HepG2 (cell line): ENCODE results near the gene MRPL30. TPM values are rescaled to one million over a fixed set of nuclear protein-coding genes. Genes with fewer than 3 reads are reported as not detected.

Experiments
- CCAR2 ChIP-seq: fragments of 200-400 bp; formaldehyde crosslinking; optimal IDR thresholded peaks from 2 replicates; pipeline ENCODE3; 2018; ENCODE audit warnings: low read depth, mild to moderate bottlenecking, low read length, moderate library complexity
- GATAD1 ChIP-seq: IDR thresholded peaks from 2 replicates; pipeline ENCODE4 v1.6.1; 2016; ENCODE audit warnings: missing genetic modification reagents, missing compliant biosample characterization
- ISL2 ChIP-seq: sonication (generic); formaldehyde crosslinking; IDR thresholded peaks from 2 replicates; pipeline ENCODE4 v1.5.0; 2020; ENCODE audit warnings: missing genetic modification reagents
- JUN ChIP-seq: sonication (generic); formaldehyde crosslinking; IDR thresholded peaks from 2 replicates; pipeline ENCODE4 v1.4.0; 2020; ENCODE audit warnings: mild to moderate bottlenecking, missing genetic modification reagents
- MAFF ChIP-seq: IDR thresholded peaks from 2 replicates; pipeline ENCODE4 v1.6.1; 2011; ENCODE audit warnings: low read depth, low read length, improper control_type of control experiment
- MBNL3 ChIP-seq: fragments of 250-450 bp; sonication (Bioruptor Pico); conservative IDR thresholded peaks from 2 replicates; pipeline ENCODE4 v1.8.0; 2022; ENCODE audit warnings: mild to moderate bottlenecking, inconsistent platforms
- MTA1 ChIP-seq: sonication (generic); formaldehyde crosslinking; IDR thresholded peaks from 2 replicates; pipeline ENCODE4 v1.4.0; 2020; ENCODE audit warnings: missing genetic modification reagents, mild to moderate bottlenecking, borderline replicate concordance
- RARA ChIP-seq: IDR thresholded peaks from 2 replicates; pipeline ENCODE4 v1.6.1; 2016; ENCODE audit warnings: missing genetic modification reagents, missing compliant biosample characterization
- RXRA ChIP-seq: sonication (generic); formaldehyde crosslinking; IDR thresholded peaks from 2 replicates; pipeline ENCODE4 v1.5.1; 2020; ENCODE audit warnings: missing genetic modification reagents
- STAT5B ChIP-seq: sonication (generic); formaldehyde crosslinking; IDR thresholded peaks from 2 replicates; pipeline ENCODE4 v1.4.0; 2020; ENCODE audit warnings: missing genetic modification reagents
- ZNF337 ChIP-seq: sonication (generic); formaldehyde crosslinking; IDR thresholded peaks from 2 replicates; pipeline ENCODE4 v1.5.1; 2020; ENCODE audit warnings: missing genetic modification reagents, low read depth, mild to moderate bottlenecking, borderline replicate concordance
- ZNF431 ChIP-seq: sonication (generic); formaldehyde crosslinking; IDR thresholded peaks from 2 replicates; pipeline ENCODE4 v1.9.0; 2022; ENCODE audit warnings: missing genetic modification reagents, low read depth, mild to moderate bottlenecking, borderline replicate concordance
- ZNF432 ChIP-seq: sonication (generic); formaldehyde crosslinking; IDR thresholded peaks from 2 replicates; pipeline ENCODE4 v1.5.0; 2020; ENCODE audit warnings: missing genetic modification reagents, mild to moderate bottlenecking, borderline replicate concordance
- ZNF563 ChIP-seq: sonication (generic); formaldehyde crosslinking; IDR thresholded peaks from 2 replicates; pipeline ENCODE4 v1.8.0; 2022; ENCODE audit warnings: mild to moderate bottlenecking, moderate library complexity, missing genetic modification reagents
- ZNF772 ChIP-seq: sonication (generic); formaldehyde crosslinking; IDR thresholded peaks from 2 replicates; pipeline ENCODE4 v1.5.0; 2020; ENCODE audit warnings: mild to moderate bottlenecking, missing genetic modification reagents
- polyA plus RNA-seq, 8 experiments: library from polyadenylated mRNA; depleted of rRNA in 3 of 8; stranded (reverse) in 7 of 8; unstranded in 1 of 8; fragments of >200 nt; fragmentation: Illumina TruSeq in 4 of 8; extraction: Trizol in 4 of 8; gene quantifications; 2 replicates each; pipeline versions ENCODE4 v1.2.1 to v1.2.3, GENCODE V29; 2011 to 2016; ENCODE audit warnings: low read depth in 4 of 8, missing spikeins in 1 of 8, mixed read lengths in 1 of 8; ENCODE audit not compliant: insufficient read depth in 1 of 8
- total RNA-seq, 5 experiments: library from RNA; depleted of rRNA; stranded (reverse); fragments of >200 nt; fragmentation: Illumina TruSeq; extraction: Trizol; gene quantifications; 2 replicates each; pipeline ENCODE4 v1.2.3, GENCODE V29; 2016; ENCODE audit warnings: low read depth in 1 of 5
- TF ChIP-seq, protein P1 (sequence below): conservative IDR thresholded peaks from 2 replicates; pipeline ENCODE4 v1.6.1; 2018; ENCODE audit warnings: missing genetic modification reagents
- TF ChIP-seq, protein P2 (sequence below): sonication (generic); formaldehyde crosslinking; IDR thresholded peaks from 2 replicates; pipeline ENCODE4 v1.5.1; 2020; ENCODE audit warnings: missing genetic modification reagents, mild to moderate bottlenecking, borderline replicate concordance
- TF ChIP-seq, protein P3 (sequence below): IDR thresholded peaks from 2 replicates; pipeline ENCODE4 v1.6.1; 2012; ENCODE audit warnings: inconsistent platforms
- TF ChIP-seq, protein P4 (sequence below): sonication (generic); formaldehyde crosslinking; IDR thresholded peaks from 2 replicates; pipeline ENCODE4 v1.9.0; 2021; ENCODE audit warnings: missing genetic modification reagents, borderline replicate concordance
- TF ChIP-seq, protein P5 (sequence below): sonication (generic); formaldehyde crosslinking; IDR thresholded peaks from 2 replicates; pipeline ENCODE4 v1.8.0; 2022; ENCODE audit warnings: missing genetic modification reagents, low read depth, mild to moderate bottlenecking, borderline replicate concordance
- TF ChIP-seq, protein P6 (sequence below): sonication (generic); formaldehyde crosslinking; IDR thresholded peaks from 2 replicates; pipeline ENCODE4 v1.8.0; 2022; ENCODE audit warnings: mild to moderate bottlenecking, missing genetic modification reagents

The MRPL30 gene
- total and polyA plus RNA-seq, 2 of the 13 experiments (the other 11 are each of a cell fraction or from before 2014, with no cell fraction given): 30.2 to 75.3 TPM

DNA sequence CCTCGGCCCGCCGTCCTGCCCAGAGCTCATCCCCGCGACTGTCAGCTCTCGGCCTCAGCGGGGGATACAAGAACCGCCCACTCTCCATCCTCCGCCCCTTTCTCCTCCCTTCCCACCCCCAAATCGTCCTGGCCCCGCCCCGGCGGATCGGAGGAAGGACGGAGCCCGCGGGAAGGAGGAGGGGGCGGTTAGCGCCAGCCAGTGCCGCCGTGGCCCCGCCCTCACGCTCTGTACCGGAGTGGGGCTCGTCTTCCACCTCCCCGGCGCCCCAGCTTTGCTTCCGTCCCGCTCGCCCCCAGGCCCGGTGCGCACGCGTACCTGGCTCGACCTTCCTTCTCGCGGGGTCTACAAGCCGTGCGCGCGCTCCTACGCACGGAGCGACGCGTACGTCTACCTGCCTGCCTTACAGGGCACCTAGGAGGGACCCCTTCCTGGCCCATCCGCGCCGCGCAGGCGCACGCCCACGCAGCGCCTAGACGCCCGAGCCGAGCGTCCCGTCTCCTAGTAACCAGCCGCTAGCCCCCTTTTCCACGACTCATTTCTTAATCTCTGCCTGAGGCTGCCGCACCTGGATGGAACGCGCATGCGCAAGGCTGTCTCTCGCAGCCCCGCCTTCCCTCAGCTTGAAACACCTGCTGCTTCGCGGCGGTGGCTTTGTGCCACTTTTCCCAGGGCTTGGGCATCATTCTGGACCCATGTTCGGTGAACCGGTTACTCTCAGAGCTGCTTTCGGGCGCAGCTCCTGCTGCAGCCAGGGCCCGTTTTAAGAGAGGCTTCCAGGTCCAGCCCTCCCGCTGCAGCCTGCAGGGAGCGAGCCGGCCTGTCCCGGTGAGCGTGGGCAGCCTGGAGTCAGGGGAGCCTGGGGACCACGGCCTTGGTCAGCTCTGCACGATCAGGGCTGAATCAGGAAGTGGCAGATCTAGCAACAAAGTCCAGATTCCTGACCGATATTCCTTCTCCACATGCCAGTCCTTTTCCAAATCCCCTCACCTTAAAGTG, 39.6 kb upstream of the MRPL30 start, which contains the start of gene C2orf15 (continued):
- TF ChIP-seq, protein P1, sequence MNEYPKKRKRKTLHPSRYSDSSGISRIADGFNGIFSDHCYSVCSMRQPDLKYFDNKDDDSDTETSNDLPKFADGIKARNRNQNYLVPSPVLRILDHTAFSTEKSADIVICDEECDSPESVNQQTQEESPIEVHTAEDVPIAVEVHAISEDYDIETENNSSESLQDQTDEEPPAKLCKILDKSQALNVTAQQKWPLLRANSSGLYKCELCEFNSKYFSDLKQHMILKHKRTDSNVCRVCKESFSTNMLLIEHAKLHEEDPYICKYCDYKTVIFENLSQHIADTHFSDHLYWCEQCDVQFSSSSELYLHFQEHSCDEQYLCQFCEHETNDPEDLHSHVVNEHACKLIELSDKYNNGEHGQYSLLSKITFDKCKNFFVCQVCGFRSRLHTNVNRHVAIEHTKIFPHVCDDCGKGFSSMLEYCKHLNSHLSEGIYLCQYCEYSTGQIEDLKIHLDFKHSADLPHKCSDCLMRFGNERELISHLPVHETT (CRISPR knock-in tag): peak; percentile 100
- TF ChIP-seq, protein P2, sequence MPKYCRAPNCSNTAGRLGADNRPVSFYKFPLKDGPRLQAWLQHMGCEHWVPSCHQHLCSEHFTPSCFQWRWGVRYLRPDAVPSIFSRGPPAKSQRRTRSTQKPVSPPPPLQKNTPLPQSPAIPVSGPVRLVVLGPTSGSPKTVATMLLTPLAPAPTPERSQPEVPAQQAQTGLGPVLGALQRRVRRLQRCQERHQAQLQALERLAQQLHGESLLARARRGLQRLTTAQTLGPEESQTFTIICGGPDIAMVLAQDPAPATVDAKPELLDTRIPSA: peak; percentile 42; the same call in 1 of the 2 replicates
- TF ChIP-seq MBNL3 (CRISPR knock-in tag) (no peak), STAT5B (CRISPR knock-in tag) (0 out of 2 replicates have a peak, but pooled peaks have one; percentile 56), ZNF432 (no peak), RARA (CRISPR knock-in tag) (0 out of 2 replicates have a peak, but pooled peaks have one; percentile 5), ZNF431 (CRISPR knock-in tag) (peak; percentile 60), ZNF772 (CRISPR knock-in tag) (peak; percentile 88), GATAD1 (CRISPR knock-in tag) (peak; percentile 88), RXRA (peak; percentile 61), JUN (CRISPR knock-in tag) (no peak), ZNF337 (CRISPR knock-in tag) (peak; percentile 83; the same call in 1 of the 2 replicates), MTA1 (CRISPR knock-in tag) (peak; percentile 92), ISL2 (CRISPR knock-in tag) (peak; percentile 42; the same call in 1 of the 2 replicates), CCAR2 (no peak), MAFF (no peak), ZNF563 (CRISPR knock-in tag) (peak; percentile 88)
- TF ChIP-seq, protein P3, sequence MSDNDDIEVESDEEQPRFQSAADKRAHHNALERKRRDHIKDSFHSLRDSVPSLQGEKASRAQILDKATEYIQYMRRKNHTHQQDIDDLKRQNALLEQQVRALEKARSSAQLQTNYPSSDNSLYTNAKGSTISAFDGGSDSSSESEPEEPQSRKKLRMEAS: peak; percentile 82
- TF ChIP-seq, protein P4, sequence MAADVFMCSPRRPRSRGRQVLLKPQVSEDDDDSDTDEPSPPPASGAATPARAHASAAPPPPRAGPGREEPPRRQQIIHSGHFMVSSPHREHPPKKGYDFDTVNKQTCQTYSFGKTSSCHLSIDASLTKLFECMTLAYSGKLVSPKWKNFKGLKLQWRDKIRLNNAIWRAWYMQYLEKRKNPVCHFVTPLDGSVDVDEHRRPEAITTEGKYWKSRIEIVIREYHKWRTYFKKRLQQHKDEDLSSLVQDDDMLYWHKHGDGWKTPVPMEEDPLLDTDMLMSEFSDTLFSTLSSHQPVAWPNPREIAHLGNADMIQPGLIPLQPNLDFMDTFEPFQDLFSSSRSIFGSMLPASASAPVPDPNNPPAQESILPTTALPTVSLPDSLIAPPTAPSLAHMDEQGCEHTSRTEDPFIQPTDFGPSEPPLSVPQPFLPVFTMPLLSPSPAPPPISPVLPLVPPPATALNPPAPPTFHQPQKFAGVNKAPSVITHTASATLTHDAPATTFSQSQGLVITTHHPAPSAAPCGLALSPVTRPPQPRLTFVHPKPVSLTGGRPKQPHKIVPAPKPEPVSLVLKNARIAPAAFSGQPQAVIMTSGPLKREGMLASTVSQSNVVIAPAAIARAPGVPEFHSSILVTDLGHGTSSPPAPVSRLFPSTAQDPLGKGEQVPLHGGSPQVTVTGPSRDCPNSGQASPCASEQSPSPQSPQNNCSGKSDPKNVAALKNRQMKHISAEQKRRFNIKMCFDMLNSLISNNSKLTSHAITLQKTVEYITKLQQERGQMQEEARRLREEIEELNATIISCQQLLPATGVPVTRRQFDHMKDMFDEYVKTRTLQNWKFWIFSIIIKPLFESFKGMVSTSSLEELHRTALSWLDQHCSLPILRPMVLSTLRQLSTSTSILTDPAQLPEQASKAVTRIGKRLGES (CRISPR knock-in tag): 0 out of 2 replicates have a peak, but pooled peaks have one; percentile 24
- TF ChIP-seq, protein P5, sequence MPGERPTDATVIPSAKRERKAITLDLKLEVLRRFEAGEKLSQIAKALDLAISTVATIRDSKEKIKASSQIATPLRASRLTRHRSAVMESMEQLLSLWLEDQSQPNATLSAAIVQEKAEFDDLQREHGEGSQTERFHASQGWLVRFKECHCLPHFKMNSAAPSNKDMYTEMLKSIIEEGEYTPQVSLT (CRISPR knock-in tag): no peak; the same call in 1 of the 2 replicates
- TF ChIP-seq, protein P6, sequence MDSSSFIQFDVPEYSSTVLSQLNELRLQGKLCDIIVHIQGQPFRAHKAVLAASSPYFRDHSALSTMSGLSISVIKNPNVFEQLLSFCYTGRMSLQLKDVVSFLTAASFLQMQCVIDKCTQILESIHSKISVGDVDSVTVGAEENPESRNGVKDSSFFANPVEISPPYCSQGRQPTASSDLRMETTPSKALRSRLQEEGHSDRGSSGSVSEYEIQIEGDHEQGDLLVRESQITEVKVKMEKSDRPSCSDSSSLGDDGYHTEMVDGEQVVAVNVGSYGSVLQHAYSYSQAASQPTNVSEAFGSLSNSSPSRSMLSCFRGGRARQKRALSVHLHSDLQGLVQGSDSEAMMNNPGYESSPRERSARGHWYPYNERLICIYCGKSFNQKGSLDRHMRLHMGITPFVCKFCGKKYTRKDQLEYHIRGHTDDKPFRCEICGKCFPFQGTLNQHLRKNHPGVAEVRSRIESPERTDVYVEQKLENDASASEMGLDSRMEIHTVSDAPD (CRISPR knock-in tag): no peak; the same call in 1 of the 2 replicates
